HG02840 (cell line): ENCODE measurements around the gene MAML3.

ENCODE experiments used
- ATAC-seq: cut with Tn5 transposase; IDR thresholded peaks from one replicate; pipeline ENCODE4 v1.9.1; 2021; ENCODE audit warnings: mild to moderate bottlenecking, moderate library complexity, moderate number of reproducible peaks; ENCODE audit not compliant: unreplicated experiment, low FRiP score

The MAML3 gene

DNA sequence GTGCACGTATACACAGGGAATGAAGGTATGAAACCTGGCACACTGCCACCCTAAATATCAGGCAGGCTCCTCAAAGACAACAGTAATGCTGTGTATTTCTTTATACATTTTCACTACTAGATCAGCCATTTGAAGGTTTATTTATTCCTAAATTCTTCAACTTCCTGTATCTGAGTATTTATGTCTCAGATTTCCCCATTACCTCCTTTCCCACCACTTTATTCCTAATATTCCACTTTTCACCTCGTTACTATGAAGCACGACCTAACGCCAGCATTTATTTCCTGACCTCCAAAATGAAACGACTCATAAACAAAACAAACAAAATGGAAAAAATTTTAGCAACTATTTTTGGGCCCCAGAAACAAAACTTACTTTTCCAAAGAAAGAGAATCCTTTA lies 69.6 kb downstream of the MAML3 start:
- no peak for ATAC-seq

DNA sequence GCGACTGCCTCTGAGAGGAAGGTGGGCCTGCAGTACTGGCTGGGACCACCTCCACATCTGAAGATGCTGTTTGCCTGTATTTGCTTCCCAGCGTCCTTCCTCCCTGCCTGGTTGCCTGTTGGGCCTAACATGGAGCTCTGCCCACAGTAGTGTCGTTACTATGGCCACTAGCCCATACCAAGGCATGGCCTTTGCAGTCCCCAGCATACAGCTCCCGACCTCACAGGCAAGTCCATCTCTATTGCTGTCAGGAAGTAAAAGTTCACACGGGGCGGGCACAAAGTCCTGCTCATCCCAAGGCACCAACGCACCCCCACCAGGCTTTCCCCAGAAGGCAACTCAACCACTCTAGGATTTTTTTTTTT lies 71.6 kb downstream of the MAML3 start:
- ATAC-seq = no peak

DNA sequence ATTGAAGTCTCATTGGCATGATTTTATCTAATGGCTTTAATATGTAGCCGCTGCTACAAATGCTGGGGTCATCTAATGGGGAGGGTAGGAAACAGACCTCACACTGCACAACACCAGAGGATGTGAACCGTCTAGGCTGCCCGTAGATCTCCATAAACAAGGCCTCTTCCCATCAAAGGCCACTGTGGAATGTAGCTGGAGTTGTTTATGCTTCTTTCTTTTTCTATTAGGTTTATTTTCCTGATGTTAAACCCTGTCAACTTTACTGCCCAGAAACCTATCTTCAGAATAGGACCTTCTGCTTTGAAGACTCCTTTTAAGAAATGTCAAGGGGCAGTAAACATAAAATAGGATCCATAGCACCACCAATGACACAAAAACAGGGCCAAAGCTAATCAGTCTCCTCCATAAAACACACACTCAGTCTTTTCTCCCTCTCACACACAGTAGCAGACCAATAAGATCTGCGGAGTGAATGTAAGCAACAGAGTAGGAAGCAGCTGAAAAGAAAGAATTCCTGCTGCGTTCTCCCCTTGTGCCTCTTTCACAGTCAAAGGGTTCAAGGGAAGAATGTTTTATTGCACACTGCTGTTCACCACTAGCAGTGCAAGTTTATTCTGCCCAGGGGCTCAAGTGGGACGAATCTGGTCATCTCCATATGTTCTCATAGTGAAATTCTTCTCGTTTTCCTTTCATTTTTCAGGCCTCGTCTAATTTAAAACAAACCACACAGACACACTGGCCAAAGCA lies 72.2 kb downstream of the MAML3 start:
- ATAC-seq = no peak

DNA sequence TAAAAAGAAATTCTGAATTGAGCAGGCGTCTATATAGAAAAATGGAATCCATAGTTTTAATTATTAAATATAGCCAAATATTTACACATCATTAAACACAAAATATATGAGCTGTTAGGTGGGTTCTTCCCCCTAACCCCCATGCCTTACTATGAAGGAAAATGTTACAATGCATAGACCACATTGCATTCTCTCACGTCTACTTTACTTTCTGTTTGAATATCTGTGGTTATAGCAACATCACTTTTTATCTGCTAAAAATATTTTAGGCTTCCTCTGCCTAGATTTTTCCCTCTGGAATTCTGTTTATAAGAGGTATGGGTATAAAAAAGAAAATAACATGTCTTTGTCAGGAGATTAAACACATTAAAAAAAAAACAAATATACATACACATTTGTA lies 73.1 kb downstream of the MAML3 start:
- no peak for ATAC-seq

DNA sequence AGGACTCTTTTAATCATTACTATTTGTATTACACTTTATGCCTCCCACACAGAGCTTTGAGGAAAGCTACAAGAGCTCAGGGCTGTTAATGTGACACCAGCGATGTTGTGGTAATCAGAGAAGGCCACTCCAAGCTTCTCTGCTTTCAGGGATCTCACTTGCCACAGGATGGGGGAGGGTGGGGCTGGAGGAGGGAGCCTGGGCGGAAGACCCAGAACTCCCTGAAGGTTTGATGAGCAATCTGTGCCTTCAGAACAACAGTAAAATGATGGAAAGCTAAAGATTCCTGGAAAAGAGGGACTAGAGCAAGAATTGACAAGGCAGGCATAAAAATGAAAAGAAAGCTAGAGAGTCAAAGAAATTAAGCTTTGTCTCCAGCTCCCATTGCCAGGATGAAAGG lies 75.6 kb downstream of the MAML3 start:
- ATAC-seq = no peak

DNA sequence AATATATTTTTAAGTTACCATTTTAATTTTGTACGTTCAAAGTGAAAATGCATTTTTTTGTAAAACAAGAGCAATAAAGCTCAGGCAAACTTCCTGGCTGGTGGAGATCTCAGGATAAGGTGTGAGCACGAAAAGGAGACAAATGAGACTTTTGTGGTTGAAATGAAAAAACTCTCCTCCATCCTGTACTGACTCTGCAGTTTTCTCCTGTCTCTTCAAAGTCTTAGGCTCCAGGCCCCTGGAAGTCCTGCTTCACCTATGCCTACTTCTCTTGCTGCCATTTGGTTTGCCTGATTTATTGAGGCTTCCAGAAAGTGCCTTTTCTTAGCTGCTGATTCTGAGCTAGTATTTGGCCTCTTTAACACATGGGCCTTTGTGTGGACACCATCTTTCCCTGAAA lies 77.7 kb downstream of the MAML3 start:
- ATAC-seq = no peak

DNA sequence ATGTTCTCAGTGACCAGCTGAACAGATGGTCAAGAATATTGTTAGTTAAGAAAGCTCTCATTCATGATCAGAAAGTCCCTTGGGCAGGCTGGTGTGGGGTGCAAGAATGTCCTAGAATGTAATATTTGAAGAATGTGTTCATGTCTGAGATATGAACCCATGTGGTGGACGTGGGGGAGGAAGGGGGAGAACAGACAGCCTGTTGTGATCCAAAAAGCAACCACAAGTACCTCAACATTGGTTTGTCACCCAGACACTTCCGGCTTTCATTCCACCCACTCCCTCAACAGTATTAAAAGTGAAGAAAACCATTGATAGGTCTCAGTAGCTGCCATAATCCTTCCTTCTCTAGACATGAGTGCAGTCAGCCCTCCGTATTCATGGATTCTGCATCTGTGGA lies 82.2 kb downstream of the MAML3 start:
- ATAC-seq = no peak

DNA sequence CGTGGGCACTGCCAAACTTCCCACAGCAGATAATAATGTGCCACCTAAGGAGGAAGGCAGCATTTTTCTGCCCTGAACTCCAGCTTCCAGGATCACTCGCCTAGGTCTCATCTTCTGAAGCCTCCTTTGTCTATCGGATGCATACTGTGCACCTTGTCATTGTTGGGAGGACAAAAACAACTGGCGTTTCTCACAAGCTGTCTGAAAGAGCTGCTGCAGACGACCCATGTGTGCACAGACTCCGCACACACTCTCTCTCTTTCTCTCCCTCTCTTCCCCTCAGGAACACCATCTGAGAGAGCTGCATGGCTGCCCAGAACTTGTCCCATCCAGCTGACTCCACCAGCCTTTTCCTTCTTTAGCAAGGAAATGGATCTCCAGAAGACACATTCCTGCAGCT lies 83.0 kb downstream of the MAML3 start:
- no peak for ATAC-seq

DNA sequence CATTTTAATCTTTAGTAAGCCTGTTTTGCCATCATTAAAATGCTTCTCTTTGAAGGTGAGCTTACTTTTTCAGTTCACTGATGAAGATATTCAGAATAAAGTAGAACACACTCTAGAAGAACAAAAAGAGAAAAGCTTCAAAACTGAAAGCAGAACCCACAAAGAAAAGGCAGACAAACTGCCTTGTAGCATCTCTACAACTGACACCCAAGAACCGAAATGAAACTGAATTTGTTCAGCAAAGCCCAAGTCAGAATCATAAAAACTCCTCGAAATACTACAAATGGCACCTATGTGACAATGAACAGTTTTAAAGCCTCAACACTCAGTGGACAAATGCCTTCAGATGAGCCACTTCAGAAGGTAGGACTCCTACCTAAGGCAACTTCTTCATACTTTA lies 83.6 kb downstream of the MAML3 start:
- no peak for ATAC-seq

DNA sequence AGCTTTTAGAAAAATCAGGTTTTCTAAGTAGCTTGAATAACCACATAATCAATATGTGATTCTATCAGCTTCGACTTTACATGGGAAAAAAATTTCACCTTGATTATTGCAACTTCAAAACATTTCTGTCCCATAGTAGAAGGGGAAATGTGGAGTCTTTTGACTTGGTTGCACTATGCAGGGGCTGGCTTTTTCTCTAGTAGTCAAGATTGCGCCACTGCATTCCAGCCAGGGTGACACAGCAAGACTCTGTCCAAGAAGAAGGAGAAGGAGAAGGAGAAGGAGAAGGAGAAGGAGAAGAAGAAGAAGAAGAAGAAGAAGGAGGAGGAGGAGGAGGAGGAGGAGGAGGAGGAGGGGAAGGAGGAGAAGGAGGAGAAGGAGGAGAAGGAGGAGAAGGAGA lies 84.9 kb downstream of the MAML3 start:
- no peak for ATAC-seq

DNA sequence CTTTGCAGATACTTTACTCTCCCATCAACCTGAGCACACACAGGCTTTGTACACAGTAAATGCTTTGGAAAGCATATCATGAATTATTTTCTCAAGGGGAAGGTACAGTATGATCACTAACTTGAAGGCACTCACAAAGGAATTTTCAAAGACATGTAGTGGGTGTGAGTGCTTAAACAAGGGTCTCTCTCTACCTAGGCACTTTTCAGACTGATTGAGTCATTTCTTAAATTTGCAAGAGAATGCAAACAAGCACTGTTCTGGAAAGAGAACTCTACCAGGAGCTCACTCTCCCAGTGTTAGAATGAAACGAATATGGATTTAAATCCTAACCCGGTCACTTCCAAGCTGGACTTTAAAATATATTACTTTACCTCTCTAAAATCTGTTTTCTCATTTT lies 85.7 kb downstream of the MAML3 start:
- ATAC-seq = no peak

DNA sequence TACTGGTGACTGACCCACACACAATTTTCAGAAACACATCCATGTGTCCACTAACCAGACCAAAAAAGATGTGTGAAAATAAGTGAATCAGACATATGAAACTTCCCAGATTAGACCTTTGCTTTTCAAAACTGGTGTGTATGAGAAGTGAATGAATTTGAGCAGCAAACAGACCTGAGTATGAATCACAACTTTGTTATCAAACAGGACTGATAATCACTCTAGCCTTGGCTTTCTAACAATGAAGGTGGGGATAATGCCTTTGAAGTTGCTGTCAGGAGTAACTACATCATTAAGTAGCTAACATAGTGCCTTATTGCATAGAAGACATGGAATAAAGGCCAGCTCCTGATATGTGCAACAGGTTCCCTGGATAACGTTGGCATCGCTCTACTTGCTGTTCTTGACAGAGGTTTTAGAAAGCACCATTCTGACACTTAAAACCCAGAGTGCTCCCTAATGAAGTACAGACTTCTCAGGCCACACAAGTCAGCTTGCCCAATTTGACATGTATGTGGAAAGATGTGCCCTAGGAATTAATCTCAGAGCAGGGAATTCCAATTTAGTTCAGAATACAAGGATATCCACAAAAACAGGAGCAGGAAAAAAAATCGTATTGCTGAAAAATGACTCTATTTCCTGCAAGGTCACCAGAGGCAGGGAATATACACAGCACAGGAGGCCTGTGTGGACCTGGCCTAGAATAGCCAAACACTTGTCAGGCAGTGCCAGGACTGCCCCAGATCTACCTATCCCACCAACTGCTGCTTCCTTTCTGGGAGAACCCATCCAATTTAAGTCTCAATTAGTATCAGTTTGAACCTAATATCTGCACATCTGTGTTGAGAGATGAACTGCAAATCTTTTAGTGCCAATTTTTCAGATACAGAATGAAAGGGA lies 87.7 kb downstream of the MAML3 start:
- ATAC-seq = no peak

DNA sequence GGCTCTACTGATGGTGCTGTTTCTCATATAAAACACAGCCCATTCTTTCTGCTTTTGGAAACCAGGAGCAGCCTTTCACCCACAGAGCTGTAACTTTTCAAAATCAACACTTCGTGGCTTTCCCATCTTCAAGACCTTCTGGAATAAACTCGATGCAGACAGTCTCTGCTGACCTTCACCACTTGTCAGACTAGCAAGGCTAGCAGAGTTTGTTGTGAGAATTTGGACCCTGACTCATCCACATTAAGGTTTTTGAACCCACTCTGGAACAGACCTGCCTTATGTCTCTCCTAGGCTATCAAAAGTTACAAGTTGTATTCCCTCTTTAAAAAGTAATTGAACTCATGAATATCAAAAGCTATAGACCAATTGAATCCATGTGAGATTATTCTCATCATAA lies 88.6 kb downstream of the MAML3 start:
- ATAC-seq = no peak

DNA sequence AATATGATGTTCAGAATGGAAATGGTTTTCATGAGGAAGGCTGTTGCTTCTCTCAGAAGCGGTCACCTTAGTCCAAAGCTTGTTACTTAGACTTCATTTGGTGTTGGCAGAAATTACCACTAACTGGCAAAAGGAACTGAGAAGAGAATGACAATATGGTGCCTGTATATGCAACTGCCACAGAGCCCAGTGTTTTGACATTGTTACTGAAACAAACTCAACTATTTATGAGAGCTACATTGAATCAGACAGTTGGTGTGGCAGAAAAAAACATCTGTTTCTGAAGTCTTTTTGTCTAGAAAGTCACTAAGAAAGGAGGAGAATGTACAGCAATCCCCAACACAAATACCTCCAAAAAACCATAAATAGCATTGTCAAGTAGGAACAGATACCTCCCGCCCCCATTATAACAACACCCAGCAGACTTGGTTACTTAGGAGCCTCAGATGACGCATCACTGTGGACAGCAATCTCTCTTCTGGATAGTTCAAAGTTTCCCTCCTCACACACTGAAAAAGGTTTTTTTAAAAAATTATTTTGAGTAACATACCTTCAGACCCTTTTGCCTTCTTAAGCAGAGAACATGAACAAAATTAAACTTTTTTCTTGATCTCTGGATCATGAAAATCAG lies 92.2 kb downstream of the MAML3 start:
- no peak for ATAC-seq

DNA sequence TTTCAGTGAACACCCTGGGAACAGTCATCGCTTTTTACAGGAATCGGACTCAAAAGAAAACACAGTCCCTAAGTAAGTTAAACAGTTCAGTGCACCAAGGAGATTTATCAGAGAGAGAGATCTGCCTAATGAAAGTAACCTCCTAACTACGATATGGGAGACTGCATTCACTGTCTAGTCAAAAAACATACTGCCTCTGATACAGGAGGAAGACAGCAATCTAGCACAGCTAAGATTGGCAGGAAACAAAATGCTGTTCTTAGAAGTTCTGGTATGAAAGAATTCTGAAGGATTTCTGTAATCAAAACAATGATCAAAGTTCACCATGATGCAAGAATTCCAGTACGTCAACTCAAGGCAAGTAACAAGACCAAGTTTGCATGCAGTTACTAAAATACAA lies 92.8 kb downstream of the MAML3 start:
- no peak for ATAC-seq

DNA sequence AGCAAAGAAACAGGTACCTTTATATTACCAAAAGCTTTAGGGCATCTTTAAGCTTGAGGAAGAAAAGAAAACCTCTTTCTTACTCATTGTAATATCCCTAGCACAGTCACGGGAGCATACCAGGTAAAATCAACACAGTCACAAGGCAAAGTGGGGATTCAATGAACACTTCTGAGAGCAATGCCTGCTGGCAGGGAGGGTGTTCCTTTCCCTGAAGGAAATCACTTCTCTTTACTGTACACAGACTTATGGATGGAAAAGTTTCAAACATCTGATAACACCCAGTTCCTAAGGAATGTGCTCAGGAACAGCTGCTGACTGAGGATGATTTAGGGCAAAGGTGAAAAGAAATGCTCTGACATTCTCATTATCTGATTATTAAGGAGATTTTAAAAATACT lies 94.8 kb downstream of the MAML3 start:
- no peak for ATAC-seq

DNA sequence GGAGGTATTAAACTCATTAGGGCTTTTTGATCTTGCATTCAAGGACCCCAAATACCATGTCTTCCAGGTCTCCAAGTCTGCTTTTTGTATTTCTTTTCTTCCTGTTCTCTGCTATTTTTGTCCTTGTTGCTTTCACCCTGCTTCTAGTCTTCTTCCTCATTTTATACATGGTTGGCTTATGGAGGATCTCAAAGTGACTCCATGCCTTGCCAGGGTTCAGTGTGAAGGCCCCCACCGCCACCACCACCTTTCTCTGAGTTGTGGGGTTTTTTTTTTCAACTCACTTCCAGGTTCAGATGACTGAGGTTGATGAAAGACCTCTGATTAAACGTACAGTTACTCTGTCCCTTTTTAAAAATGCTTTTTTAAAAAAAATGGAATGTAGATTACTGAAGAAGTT lies 96.3 kb downstream of the MAML3 start:
- ATAC-seq = no peak

DNA sequence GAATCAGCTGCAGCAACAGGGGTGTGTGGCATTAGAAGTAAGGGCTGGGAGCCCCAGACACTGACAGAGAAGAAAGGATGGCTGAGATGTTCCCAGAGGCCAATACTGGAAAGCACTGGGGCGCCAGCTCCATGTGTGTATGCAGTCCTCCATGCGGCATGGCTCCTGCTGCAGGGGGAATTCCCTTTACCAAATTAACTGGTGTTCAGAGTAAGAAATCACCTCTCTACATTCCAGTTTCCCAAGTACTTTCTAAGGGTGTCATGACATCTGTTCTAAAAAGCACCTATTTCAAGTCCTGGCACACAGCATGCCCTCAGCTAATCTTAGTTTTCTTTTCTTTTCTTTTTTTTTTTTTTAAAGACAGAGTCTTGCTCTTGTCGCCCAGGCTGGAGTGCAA lies 98.0 kb downstream of the MAML3 start:
- no peak for ATAC-seq

DNA sequence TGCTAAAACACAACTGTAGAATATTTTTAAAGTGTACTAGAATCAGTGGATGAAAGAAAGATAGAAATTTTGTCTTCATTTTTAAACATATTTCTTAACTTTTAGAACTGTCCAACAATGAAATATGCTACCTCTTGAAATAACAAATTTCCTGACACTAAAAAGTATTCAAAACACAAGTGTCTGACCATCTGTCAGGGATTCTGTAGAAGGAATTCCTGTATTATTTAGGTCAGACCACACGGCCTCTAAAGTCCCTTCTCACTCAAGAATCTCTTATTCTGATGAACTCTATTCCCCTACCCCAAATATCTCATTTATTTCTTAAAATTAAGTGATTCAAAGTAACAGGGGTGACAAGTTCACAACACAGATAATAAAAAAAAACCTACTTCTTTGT lies 99.1 kb downstream of the MAML3 start:
- ATAC-seq = no peak

DNA sequence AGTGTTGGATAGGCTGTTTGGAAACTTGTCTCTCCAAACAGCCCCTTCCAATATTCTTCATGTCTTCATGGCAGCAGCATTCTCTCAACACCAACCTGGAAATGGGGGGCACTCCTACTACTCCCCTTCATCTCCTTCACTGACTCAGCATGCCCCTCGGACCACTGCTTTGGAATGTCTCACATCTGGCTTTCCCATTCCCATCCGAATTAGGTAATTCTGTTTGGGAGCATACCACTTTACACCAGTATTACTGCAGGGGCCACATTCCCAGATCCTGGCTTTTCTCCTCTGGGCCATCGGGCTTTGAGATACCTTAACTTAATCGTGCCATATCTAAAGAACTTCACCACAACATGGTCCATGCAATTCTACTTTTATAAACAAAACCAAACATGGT lies 100.8 kb downstream of the MAML3 start:
- ATAC-seq = no peak

DNA sequence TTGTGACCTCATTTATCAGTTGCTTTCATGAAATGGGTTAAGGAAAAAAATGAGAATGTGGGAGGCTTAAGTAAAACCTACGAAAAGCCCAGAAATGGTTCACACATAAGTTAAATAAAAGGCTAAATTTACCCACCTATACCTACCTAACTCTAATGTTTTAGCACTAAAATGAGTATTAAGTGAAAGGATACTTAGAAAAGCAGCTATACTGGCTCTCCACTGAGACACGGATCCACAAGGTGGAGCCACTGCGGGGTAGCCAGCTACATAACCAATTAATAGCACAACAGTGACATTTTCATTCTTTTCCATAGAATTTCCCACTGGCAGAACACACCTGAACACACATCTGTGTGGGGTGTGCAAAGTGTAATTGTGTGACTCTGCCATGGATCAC lies 101.9 kb downstream of the MAML3 start:
- no peak for ATAC-seq
